COR-L47 (cell line): ENCODE results near the gene OR51L1.

ENCODE experiments used
- DNase-seq: peaks from one replicate; lab custom pipeline; 2025; lab: John Stamatoyannopoulos, UW

OR51L1 gene

DNA sequence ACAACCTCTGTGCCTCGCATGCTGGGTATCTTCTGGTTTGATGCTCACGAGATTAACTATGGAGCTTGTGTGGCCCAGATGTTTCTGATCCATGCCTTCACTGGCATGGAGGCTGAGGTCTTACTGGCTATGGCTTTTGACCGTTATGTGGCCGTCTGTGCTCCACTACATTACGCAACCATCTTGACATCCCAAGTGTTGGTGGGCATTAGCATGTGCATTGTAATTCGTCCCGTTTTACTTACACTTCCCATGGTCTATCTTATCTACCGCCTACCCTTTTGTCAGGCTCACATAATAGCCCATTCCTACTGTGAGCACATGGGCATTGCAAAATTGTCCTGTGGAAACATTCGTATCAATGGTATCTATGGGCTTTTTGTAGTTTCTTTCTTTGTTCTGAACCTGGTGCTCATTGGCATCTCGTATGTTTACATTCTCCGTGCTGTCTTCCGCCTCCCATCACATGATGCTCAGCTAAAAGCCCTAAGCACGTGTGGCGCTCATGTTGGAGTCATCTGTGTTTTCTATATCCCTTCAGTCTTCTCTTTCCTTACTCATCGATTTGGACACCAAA is 52.2 kb downstream of the OR51L1 start:
- DNase-seq, result no peak
